GM19238 (cell line): ENCODE measurements around the gene GNAT2.
A peak's percentile ranks its signal among the peaks of the same experiment; 100 is the strongest.

ENCODE experiments used
- DNase-seq: peaks from one replicate; pipeline ENCODE4 v3.0.0; 2011; ENCODE audit warnings: low spot score; ENCODE audit not compliant: insufficient read length

GNAT2 gene

DNA sequence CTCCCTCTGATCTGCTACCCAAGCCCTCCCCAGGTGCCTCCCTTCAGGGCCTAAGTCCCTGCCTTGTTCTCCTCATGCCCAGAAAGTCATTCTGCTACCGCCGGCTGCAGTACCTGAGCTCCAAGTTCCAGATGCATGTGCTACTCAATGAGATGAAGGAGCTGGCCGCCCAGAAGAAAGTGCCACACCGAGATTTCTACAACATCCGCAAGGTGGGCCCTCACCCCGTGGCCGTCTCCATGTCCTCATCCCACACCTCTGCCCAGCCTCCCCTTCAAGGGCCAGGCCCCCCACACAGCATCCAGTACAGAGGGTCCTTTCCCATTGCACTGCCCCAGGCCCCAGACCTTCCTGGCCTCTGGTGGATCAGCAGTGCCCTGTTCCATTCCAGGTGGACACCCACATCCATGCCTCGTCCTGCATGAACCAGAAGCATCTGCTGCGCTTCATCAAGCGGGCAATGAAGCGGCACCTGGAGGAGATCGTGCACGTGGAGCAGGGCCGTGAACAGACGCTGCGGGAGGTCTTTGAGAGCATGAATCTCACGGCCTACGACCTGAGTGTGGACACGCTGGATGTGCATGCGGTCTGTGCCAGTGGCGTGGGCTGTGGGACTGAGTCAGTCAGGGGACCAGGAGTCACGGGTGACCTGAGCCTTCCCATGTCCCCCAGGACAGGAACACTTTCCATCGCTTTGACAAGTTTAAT is 8.4 kb upstream of the GNAT2 start:
- DNase-seq: no peak

DNA sequence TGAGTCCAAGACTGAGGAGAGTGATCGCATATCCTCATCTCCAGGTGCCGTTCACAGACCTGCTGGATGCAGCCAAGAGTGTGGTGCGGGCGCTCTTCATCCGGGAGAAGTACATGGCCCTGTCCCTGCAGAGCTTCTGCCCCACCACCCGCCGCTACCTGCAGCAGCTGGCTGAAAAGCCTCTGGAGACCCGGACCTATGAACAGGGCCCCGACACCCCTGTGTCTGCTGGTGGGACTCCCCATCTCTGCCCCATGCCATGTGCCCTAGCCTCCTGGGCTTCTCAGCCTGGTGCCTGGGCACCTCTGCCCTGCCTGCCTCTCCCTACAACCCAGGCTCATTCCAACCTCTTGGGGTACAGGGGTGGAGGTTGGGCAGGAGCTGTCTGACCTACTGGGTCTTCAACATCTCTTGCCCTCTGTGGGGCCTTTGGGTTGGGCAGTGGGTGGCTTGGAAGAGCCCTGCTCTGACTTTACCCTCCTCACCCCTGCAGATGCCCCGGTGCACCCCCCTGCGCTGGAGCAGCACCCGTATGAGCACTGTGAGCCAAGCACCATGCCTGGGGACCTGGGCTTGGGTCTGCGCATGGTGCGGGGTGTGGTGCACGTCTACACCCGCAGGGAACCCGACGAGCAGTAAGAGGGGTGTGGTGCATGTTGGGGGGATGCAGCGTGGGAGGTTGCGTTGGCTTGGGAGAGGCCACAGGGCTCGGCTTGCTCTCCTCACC is 7.4 kb upstream of the GNAT2 start:
- no peak for DNase-seq

DNA sequence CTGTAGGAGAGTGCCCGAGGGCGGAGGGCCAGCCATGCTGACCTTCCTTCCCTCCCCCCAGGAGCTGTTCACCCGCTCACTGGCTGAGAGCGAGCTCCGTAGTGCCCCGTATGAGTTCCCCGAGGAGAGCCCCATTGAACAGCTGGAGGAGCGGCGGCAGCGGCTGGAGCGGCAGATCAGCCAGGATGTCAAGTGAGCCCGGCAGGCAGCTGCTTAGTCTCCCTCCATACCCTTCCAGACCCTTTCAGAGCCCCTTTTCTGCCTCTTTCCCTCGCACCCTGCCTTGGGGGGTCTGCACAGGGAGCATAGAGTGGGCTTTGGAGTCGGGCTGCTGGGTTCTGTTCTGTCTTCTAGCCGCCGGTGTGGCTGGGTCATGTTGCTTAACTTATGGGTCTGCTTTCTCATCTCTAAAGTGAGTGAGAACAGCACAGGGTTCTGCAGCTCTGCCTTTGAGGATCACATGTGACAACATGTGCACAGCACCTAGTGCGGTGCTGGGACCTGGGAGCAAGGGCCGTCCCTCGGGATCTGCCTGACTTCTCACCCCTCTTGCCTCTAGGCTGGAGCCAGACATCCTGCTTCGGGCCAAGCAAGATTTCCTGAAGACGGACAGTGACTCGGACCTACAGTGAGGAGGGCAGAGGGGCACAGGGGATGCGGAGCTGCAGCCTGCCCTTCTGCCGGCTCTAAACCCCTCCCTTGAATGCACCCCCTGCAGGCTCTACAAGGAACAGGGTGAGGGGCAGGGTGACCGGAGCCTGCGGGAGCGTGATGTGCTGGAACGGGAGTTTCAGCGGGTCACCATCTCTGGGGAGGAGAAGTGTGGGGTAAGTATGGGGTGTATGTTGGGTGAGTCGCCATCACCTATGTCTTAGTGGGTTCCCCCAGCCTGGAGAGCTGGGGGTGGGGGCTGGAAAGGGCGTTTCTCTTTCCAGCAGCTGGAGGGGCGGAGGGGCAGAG is 6.5 kb upstream of the GNAT2 start:
- DNase-seq: no peak

DNA sequence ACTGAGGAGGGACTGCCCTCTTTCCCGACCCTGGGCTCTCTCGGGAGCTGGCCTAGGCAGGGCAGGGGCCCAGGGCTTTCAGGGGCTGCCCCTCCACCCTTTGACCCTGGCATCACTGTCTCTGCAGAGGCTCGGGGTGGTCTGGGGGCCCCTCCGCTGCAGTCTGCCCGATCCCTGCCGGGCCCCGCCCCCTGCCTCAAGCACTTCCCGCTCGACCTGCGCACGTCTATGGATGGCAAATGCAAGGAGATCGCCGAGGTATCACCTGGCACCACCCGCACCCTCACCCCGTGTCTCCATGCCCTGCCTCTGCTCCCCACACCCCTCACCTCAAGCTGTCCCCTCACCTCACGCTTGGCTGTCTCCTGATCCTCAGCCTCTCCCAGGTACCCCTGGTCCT is 5.8 kb upstream of the GNAT2 start:
- DNase-seq: no peak

DNA sequence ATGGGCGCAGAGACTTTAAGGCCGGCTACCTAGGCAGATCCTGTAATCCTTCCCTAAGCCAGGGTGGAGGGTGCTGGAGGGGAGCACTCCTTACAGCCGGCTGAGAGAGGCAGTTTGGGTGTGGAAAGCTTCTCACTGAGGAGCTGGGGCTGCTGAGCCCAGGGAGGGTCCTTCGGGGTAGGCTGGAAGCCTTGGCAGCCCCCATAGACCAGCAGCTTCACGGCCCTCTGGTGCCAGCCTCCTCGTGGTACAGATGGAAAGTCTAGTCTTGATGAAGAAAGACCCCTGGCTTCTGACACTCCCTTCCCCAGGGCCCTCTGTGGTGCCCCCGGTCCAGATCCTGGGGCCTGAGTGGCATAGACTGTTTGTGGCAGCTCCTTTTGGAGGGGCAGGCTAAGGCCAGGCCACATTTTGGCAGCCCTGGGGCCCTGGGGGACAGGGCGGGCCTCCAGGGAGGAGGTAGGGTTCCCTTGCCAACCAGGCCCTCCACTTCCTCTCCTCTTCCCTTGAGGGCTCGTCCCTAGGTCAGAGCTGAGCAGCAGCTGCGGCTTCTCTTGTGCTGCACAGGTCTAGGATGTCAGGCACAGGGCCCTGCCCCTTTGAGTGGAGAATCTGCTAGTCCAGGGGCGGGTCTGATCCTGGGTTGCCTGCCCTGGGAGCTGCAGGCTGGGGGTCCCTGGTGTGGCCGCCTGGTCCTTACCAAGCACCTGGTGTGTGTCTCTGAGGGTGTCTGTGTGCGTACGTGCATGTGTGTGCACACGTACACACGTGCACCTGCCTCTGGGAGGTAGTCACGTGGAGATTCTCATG is 5.0 kb upstream of the GNAT2 start:
- no peak for DNase-seq

DNA sequence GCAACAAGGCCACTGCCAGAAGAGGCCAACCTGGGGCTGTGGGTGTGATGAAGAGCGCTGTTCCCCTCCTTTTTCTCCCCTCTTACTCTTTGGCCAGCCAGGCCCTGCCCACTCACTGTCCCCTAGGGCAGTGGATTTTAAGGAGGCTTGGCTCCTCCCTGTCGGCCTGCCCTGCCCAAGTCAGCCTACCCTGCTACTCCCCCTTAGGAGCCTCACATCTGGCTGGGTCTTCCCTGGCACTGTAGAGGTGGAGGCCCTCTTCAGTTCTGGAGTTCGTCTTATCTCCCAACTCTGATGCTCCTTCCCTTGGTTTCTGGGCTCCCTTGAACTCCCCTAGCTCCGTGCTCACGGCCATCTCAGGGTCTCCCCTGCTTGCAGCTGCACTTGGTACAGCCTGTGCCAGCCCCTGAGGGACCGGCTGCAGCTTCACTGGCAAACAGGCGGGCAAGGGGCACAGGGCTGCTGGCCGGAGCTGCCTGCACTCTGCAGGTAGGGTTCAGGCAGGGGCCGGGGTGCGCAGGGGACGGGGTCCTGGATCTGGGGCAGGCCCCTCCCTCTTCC is 4.3 kb upstream of the GNAT2 start:
- no peak for DNase-seq

DNA sequence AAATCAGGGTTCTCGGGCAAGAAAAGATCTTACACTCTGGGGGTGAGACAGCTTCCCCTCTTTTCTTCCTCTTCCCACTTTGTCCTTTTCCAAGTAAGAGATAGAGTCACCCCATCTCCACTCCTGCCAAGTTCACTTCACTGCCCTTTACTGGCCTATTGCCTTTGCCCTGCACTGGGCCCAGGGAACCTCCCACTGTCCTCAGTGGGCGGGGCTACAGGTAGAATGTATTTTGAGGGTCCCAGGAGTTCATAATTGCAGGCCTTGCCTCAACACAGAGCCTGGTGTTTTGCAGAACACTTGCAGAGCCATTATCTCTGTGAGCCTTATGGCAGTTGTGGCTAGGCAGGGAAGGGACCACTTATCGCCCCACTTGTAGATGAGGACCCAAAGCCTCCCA is 3.5 kb upstream of the GNAT2 start:
- no peak for DNase-seq

DNA sequence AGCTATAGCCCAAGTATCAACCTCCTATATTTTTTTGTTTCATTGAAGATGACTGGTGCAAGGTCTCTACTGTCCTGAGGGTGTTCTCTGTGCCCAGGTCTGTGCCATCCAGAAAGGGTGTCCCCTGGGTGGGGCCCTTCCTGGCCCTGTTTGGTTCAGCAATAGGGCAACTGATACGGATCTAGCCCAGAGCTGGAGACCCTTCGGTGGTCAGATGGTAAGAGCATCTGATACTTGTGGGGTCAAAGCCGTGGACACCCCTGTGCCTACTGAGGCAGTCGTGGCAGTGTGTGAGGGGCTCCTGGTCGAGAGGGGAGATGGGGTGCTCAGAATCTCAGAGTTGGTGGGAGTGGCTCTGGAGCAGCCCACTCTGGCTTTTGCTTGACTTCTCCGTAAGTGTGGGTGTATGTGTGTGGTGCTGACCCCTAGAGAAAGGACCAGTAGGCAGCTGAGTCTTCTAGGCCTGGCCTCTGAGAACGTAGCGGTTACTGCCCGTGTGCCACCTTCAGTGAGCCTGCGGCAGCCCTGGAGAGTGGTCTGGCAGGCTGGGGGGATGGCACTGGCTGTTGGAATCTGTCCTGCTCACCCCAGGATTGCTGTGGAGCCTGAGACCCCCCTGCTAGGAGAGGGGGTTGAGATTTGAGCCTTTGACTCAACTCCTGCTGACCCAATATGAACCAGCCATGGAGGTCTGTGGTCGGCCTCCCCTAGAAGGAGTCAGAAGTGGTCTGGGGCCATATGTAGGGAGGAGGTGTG is 2.9 kb upstream of the GNAT2 start:
- no peak for DNase-seq

DNA sequence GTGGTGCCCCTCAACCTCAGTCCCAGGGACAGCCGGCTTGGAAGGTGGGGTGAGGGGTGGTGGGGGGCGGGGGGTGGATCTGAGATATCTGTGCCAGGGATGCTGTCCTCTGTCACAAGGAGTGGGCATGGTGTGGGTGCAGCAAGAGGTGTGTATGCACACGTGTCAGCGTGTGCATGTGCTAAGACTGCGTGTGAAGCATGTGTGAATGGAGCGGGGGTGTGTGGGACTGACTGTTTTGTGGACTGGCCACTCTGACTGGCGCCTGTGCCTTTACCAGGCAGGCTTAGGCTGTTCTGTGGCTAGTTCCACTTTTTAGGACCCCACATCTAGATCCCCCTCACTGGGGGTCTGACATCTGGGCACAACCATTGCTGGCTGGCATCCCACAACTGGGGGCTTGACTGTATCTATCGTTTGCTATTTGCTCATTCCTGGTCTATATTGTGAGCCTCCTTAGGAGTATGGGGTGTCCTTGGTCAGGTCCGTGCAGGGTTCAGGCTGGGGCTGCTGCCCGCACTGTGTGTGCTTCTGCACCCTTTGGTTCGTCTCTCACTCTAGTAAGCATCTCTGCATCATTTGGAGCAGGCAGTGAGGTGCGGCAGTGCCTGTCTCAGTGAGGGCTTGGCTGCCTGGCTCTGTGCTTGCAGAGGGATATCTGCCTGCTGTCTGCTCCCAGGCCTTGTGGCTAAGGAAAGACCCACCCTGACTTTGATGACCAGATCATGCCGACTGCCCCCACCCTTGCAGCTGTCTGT is 2.1 kb upstream of the GNAT2 start:
- DNase-seq: no peak

DNA sequence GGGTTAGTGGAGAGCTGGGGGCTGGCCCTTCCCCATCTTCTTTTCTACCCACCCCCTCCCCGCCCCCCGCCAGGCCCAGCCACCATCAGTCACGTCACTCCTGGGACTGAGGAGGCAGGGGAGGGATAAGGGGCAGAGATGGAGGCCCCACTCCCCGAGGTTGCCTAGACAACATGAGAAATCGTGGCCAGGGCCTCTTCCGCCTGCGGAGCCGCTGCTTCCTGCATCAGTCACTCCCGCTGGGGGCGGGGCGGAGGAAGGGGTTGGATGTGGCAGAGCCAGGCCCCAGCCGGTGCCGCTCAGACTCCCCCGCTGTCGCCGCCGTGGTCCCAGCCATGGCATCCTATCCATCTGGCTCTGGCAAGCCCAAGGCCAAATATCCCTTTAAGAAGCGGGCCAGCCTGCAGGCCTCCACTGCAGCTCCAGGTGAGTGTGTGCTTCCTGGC is 1.4 kb upstream of the GNAT2 start:
- peak; percentile 97 for DNase-seq

DNA sequence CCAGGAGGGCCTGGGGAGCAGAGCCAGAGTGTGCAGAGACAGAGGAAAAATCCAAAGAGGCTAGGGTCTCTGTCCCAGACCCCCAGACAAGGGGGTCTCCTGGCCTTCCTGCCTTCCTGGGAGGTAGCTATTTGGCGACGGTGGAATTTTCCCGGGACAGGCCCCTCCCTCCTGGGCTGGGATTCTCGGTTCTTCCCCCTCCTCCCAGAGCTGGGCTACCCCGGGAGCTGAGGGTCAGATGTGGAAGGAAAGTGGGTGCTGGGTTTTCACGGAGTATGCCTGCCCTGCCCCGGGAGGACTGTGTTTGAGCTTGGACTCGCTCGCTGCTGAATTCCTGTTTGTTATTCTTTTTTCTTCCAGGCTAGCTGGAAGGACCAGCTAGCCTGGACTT is 980 bp upstream of the GNAT2 start:
- DNase-seq: no peak

DNA sequence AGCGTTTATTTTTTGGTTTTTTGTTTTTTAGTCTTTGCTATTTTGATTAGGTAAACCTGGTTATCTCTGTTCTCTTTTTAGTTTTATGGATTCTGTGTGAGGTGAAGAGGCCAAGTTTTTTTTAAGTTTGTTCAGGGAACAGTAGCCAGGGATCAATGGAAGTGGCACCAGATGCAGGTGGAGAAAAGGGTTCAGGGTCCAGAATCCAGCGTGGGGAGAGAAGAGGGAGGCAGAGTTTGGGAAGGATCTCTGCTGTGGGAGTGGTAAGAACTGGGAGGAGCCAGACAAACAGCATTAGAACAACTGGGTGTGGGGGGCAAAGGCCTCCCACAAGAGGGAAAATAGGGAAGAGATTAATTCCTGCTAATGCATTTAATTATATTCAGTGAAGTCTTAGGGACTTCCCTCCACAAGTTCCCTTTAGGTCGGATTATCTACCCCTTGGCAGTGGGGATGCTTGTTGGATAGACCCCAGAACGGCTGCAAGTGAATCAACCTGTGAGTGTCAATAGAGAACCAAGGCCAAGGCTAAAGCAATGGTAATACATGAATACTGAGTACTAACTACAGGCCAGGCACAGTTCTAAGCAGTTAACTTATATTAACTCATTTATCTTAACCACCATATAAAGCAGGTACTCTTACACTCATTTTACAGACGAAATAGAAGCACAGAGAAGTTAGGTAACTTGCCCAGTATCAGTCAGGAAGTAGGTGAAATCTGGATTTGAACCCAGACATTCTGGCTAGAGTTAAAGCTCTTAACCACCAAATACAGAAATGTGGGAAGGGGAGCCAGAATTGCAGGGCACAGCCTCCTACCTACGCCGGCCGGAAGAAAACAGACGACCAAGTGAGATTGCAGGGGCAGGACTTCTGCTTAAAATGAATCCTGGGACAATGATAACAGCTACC is 498 bp downstream of the GNAT2 start:
- DNase-seq: no peak

DNA sequence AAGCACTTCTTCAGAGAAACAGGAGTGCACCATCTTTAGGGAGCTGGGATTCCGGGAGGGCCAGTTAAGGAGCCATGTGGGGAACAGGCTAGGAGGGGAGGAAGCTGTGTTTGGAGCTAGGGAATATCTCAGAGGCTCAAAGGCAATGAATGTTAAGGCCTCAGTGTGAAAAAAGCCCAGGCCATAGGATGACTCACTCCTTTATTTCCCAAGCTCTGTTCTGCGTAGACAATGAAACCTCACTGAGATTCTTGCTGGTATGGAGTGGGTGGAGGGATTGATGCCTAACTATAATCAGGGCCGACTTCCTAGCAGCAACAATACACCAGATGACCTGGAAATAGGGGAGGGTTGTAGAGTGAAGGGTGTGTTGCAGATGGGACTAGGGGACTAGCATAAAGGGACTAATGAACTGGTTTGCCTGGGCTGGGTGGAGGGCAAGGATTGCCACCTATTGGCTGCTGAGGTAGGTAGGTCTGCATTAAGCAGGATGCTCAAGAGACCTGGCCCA is 2.1 kb downstream of the GNAT2 start:
- DNase-seq: no peak

DNA sequence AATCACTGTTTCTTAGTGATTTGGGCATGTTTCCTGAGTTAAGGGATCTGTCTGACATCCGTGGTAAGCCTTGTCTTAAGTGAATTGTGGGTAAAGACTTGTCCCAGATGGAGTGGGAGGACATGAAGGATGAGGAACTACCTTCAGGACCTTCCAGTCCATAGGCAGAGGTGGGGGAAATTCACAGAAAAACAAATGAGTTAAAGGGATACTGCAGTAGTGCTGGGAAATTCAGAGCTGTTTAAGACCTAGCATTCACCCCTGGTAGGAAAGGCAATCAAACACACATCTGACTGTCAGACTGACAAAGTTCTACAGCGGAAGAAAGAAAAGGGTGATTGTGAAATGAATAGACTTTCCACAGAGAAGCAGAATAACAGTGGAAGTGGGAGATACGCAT is 3.0 kb downstream of the GNAT2 start:
- DNase-seq: no peak

DNA sequence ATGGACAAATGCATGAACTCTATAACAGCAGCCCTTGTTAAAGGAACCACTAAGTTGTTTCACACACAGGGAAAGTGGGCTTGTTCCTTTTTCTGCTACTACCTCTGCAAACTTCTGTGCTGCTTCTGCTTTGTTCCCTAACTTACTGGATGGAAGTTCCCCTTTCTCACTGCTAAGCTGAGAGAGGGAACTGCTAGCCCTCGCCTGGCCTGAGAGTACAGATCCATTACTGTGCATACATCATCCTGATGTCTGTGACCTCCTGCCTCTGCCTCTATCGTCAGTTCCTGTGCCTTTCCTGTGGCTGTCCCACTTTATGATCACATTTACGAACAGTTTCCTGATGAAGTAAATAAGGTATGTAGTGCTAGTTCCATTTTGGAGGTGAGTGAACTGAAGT is 3.5 kb downstream of the GNAT2 start:
- DNase-seq: no peak

DNA sequence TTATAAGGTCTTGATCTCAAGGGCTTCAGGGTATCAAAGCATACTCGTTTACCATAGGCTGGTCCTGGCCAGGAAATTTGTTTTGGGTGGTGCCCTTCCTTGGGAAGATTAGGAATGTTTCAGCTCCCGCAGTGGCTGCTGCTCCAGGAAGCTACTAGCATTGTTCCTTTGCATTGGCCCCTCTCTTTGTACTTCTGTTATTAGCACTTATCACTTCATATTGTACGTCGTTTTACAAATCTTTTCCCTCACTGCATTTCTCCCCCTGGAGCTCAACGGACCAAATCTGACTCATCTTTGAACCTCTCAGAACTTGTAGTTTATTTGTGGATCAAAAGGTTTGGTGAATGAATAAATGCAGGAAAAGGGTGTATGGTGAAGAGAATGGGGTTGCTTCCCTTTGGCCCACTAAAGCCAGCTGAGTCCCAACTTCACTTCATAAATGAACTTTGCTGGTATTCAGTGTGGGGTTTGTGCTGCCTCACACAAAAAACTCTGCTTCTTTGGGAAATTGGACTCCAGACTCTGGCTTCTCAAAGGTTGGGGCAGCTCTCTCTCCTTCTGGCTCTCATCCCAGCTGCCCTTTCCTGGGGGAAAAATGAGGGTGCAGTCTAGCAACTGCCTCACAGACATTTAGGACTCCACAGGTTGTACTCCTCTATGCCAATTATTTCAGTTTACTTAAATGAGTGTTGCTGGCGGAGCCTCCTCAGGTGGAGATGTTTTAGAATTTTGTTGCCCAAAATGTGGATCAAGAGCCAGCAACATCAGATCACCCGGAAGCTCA is 5.9 kb downstream of the GNAT2 start:
- DNase-seq: no peak

DNA sequence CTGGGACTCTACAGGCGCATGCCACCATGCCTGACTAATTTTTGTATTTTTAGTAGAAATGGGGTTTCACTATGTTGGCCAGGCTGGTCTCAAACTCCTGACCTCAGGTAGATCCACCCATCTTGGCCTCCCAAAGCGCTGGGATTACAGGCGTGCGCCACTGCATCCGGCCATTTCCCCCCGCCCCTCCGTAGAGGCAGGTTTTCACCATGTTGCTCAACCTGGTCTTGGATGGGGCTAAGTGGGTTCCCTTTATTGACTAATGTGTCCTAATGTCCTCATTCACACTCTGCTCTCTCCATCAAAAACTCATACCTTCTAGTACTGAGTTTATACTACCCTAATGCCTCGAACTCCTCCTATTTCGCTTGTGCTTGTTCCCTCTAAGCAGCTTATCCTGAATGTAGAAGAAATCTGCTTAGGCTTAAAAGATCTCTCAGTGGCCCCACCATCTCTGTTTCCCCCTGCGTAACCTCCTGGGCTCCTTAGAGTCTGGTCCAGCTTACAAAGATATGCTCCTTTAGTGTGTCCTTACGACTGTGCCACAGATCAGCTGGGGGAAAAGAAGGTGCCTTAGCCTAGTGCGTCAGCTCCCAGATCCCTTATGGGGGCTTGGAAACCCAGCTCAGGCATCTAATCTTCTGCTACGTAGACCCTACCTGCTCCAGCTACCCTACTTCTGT is 8.0 kb downstream of the GNAT2 start:
- no peak for DNase-seq
